ENCODE data around the gene RAPGEF2. TPM values are rescaled to one million over a fixed set of nuclear protein-coding genes. Genes with fewer than 3 reads are reported as not detected.
A peak's percentile ranks its signal among the peaks of the same experiment; 100 is the strongest.

Gene RAPGEF2
- total and polyA plus RNA-seq, 9 of the 15 experiments (the other 6 are each of a cell fraction or from before 2014, with no cell fraction given), result 3.1 to 32.6 (median 23.1) TPM

- DNase-seq (ENCODE audit: extremely low read depth in 1 of 4, low spot score in 3 of 4) (no peak), FAIRE-seq (no peak), ATAC-seq (peak; percentile 34; the same call in 1 of the 3 replicates)
- 63% methylated on average over 6 of the region's 6 CpGs for WGBS (ENCODE audit: insufficient coverage, low coverage, missing lambda C conversion rate)
- Histone ChIP-seq H3K27ac (ENCODE audit: extremely low read depth, low read depth, low read length) (no peak overlapping the region), H4K20me1 (replicated peaks; ENCODE audit: control insufficient read depth, insufficient read depth, low read length) (no peaks in the 10 kb centered on the region), H3K4me3 (no peak overlapping the region), H3K4me2 (ENCODE audit: insufficient read depth, low read length) (no peak overlapping the region), H3K9me1 (ENCODE audit: control insufficient read depth, insufficient read depth, low read length) (no peaks in the 10 kb centered on the region), H3K4me1 (replicated peaks in 1 of 2; ENCODE audit: control insufficient read depth in 2 of 2, insufficient read depth in 2 of 2, low read length in 2 of 2) (no peaks in the 10 kb centered on the region), H2AFZ (ENCODE audit: low read depth, low read length) (no peak overlapping the region), H3K79me2 (ENCODE audit: control insufficient read depth, insufficient read depth, low read length) (no peaks in the 10 kb centered on the region), H3K9me3 (replicated peaks; ENCODE audit: control insufficient read depth, insufficient read depth, low read depth, low read length) (no peaks in the 10 kb centered on the region), H3K36me3 (ENCODE audit: control insufficient read depth, insufficient read depth, low read length) (no peaks in the 10 kb centered on the region), H3K9ac (ENCODE audit: insufficient read depth in 1 of 2, low read depth in 2 of 2, low read length in 2 of 2) (no peak overlapping the region), H3K27me3 (ENCODE audit: control insufficient read depth in 2 of 2, insufficient read depth in 2 of 2, low read length in 2 of 2) (no peaks in the 10 kb centered on the region)
- ChIA-PET CTCF (ENCODE audit: low intra/inter-chr PET ratio) (no interaction called here), POLR2A (interaction anchor here (0.6 kb wide), 1 partner anchor 165 kb away, joined by 3 read pairs; no protein-coding TSS in a partner anchor)
- BruUV-seq (replicated peaks), result no TSS peak
- in situ Hi-C loops (cut with MboI) (no loop called here), intact Hi-C loops (cut with micrococcal nuclease) (no loop called here)
- no peak for TF ChIP-seq CBX5 (IDR thresholded peaks at IDR 0.05; ENCODE audit: borderline replicate concordance, low read depth)
- TF ChIP-seq ZNF23 (CRISPR knock-in tag; IDR thresholded peaks at IDR 0.05), result no peak
- TF ChIP-seq, protein P1, sequence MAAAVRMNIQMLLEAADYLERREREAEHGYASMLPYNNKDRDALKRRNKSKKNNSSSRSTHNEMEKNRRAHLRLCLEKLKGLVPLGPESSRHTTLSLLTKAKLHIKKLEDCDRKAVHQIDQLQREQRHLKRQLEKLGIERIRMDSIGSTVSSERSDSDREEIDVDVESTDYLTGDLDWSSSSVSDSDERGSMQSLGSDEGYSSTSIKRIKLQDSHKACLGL (CRISPR knock-in tag; IDR thresholded peaks at IDR 0.05; ENCODE audit: borderline replicate concordance, poor library complexity, severe bottlenecking), result no peak
- TF ChIP-seq LARP7 (IDR thresholded peaks at IDR 0.05), result no peak
- no peak for TF ChIP-seq AFF1 (IDR thresholded peaks at IDR 0.05; ENCODE audit: low read depth in 1 of 2, partially characterized antibody in 2 of 2)
- TF ChIP-seq ZFX (CRISPR knock-in tag; IDR thresholded peaks at IDR 0.05), result no peak
- TF ChIP-seq HES1 (IDR thresholded peaks at IDR 0.05; ENCODE audit: low read depth), result no peak
- TF ChIP-seq FOXJ3 (CRISPR knock-in tag; IDR thresholded peaks at IDR 0.05), result no peak
- no peak for TF ChIP-seq RBBP5 (IDR thresholded peaks at IDR 0.05; ENCODE audit: borderline replicate concordance, insufficient read depth, low read length, poor library complexity, severe bottlenecking)
- TF ChIP-seq MTA3 (IDR thresholded peaks at IDR 0.05; ENCODE audit: borderline replicate concordance), result no peak
- TF ChIP-seq TFAM (CRISPR knock-in tag; conservative IDR thresholded peaks at IDR 0.05), result no peak
- TF ChIP-seq VEZF1 (CRISPR knock-in tag; IDR thresholded peaks at IDR 0.05), result no peak
- TF ChIP-seq SIX5 (IDR thresholded peaks at IDR 0.05; ENCODE audit: borderline replicate concordance in 1 of 2, insufficient read depth in 1 of 2, low read depth in 1 of 2, low read length in 2 of 2), result no peak
- no peak for TF ChIP-seq ZZZ3 (IDR thresholded peaks at IDR 0.05)
- TF ChIP-seq TRIM28 (IDR thresholded peaks at IDR 0.05), result no peak
Observed at GRCh38 chr4:159071969-159072765, 30.7 kb upstream of the RAPGEF2 start.
